Stimulated activated CD4-positive, alpha-beta T cell treated with anti-CD3 and anti-CD28 coated beads, Interleukin-4, amount 100 ng/mL, for 4 hours (primary cell): Measurements from ENCODE around the gene OR6C2.
"Not testable (repeated sequence)": the region's sequence is repeated elsewhere in the genome, so short reads cannot be mapped to it uniquely, and the experiment has no call there.

Experiments used
- DNase-seq, 2 experiments: peaks; one replicate each; pipeline ENCODE4 v3.0.0-alpha.2; 2020

The OR6C2 gene

GRCh38 chr12:55443776-55444175 lies at the start of gene OR6C2:
TSS of gene OR6C2 (plus strand) at chr12:55444076. CDS start at chr12:55452214, 8,138 bp downstream.
- DNase-seq = no peak

GRCh38 chr12:55396326-55396725 lies 47.5 kb upstream of the OR6C2 start:
- no peak for DNase-seq

- DNase-seq = no peak
These were observed 43.6 kb upstream of the OR6C2 start, which contains the start of gene OR6C65 for GRCh38 chr12:55400229-55400628. TSS of gene OR6C65 (plus strand) at chr12:55400529. CDS start at chr12:55400529, 0 bp downstream.

- no peak for DNase-seq
These were observed 36.0 kb upstream of the OR6C2 start for GRCh38 chr12:55407866-55408265.

GRCh38 chr12:55409133-55409532 lies 34.7 kb upstream of the OR6C2 start:
- DNase-seq = not testable (repeated sequence)

- DNase-seq = not testable (repeated sequence)
These were observed 31.7 kb upstream of the OR6C2 start for GRCh38 chr12:55412138-55412537.

- not testable (repeated sequence) for DNase-seq
These were observed 30.1 kb upstream of the OR6C2 start for GRCh38 chr12:55413498-55414388.

GRCh38 chr12:55414396-55414823 lies 29.5 kb upstream of the OR6C2 start:
- DNase-seq = not testable (repeated sequence)

- DNase-seq = not testable (repeated sequence)
These were observed 29.0 kb upstream of the OR6C2 start for GRCh38 chr12:55414889-55415288.

- no peak for DNase-seq
These were observed 26.9 kb upstream of the OR6C2 start for GRCh38 chr12:55416961-55417360.

- no peak for DNase-seq
These were observed 23.4 kb upstream of the OR6C2 start for GRCh38 chr12:55420307-55420962.

- DNase-seq = no peak
These were observed 17.9 kb upstream of the OR6C2 start, which contains the start of gene OR6C76 for GRCh38 chr12:55425954-55426353. TSS of gene OR6C76 (plus strand) at chr12:55426254. CDS start at chr12:55426254, 0 bp downstream.

- no peak for DNase-seq
These were observed 15.3 kb upstream of the OR6C2 start for GRCh38 chr12:55428331-55429243.

- DNase-seq = not testable (repeated sequence)
These were observed 2.6 kb upstream of the OR6C2 start for GRCh38 chr12:55441233-55441632.

- DNase-seq = no peak
These were observed 1.5 kb downstream of the OR6C2 start for GRCh38 chr12:55445357-55445756.

GRCh38 chr12:55446326-55446725 lies 2.5 kb downstream of the OR6C2 start:
- no peak for DNase-seq

- DNase-seq = no peak
These were observed 4.9 kb downstream of the OR6C2 start for GRCh38 chr12:55448825-55449224.

- not testable (repeated sequence) for DNase-seq
These were observed 21.1 kb downstream of the OR6C2 start for GRCh38 chr12:55464926-55465325.

- DNase-seq = no peak
These were observed 24.0 kb downstream of the OR6C2 start for GRCh38 chr12:55467836-55468235.

- DNase-seq = no peak
These were observed 25.4 kb downstream of the OR6C2 start for GRCh38 chr12:55469291-55469690.

- no peak for DNase-seq
These were observed 26.4 kb downstream of the OR6C2 start, which contains the start of gene OR6C70 for GRCh38 chr12:55470088-55470829. TSS of gene OR6C70 (minus strand) at chr12:55470138. CDS start at chr12:55470138, 0 bp downstream.

- DNase-seq = no peak
These were observed 28.4 kb downstream of the OR6C2 start for GRCh38 chr12:55472264-55472663.
